IMR-90 (cell line): ENCODE data around the gene ARHGEF10L. TPM values are rescaled to one million over a fixed set of nuclear protein-coding genes. Genes with fewer than 3 reads are reported as not detected.

Experiments used
- ATAC-seq: fragments of 200-7000 bp; cut with Tn5 transposase; 2 replicates; pipeline ENCODE4 v1.9.1; 2020; ENCODE audit warnings: low read depth, mild to moderate bottlenecking, moderate library complexity
- BruUV-seq: library from RNA; stranded (reverse); fragments of 400-500 nt; replicated peaks from 2 replicates; lab custom pipeline; 2021; lab: Mats Ljungman, UMichigan
- CTCF ChIA-PET: fragments of 300-600 bp; formaldehyde crosslinking; extraction: SDS; loops from one replicate; lab custom pipeline; 2021; ENCODE audit warnings: antibody characterized with exemption; lab: Yijun Ruan, JAX
- POLR2A ChIA-PET: fragments of 300-600 bp; sonication (Branson Sonifier 250); formaldehyde crosslinking; loops from one replicate; lab custom pipeline; 2022; ENCODE audit warnings: antibody characterized with exemption; ENCODE audit not compliant: unreplicated experiment; lab: Charles Lee
- DNase-seq: peaks from one replicate; pipeline ENCODE4 v3.0.0; 2013
- H2AFZ ChIP-seq: replicated peaks from 2 replicates; pipeline ENCODE3; 2013; ENCODE audit warnings: low read length, mild to moderate bottlenecking; ENCODE audit not compliant: poor library complexity
- H2AK5ac ChIP-seq: 2 replicates; pipeline ENCODE4 v1.6.1; 2013; ENCODE audit warnings: low read depth, low read length, inconsistent platforms
- H2AK9ac ChIP-seq: replicated peaks from 2 replicates; pipeline ENCODE3; 2013; ENCODE audit warnings: mild to moderate bottlenecking, low read depth, low read length, moderate library complexity; ENCODE audit not compliant: poor library complexity
- H2BK120ac ChIP-seq: 2 replicates; pipeline ENCODE4 v1.6.1; 2013; ENCODE audit warnings: low read depth, low read length, inconsistent platforms
- H2BK15ac ChIP-seq: 3 replicates; pipeline ENCODE4 v1.6.1; 2013; ENCODE audit warnings: low read depth, low read length, inconsistent platforms
- H2BK20ac ChIP-seq: 2 replicates; pipeline ENCODE4 v1.6.1; 2013; ENCODE audit warnings: low read depth, mild to moderate bottlenecking, inconsistent platforms, low read length, moderate library complexity
- H2BK5ac ChIP-seq: 2 replicates; pipeline ENCODE4 v1.6.1; 2013; ENCODE audit warnings: mild to moderate bottlenecking, low read depth, low read length, inconsistent platforms; ENCODE audit not compliant: poor library complexity, severe bottlenecking
- H3K14ac ChIP-seq: replicated peaks from 2 replicates; pipeline ENCODE4 v1.6.1; 2013; ENCODE audit warnings: low read depth, low read length, inconsistent platforms
- H3K18ac ChIP-seq: 2 replicates; pipeline ENCODE4 v1.6.1; 2013; ENCODE audit warnings: low read depth, low read length, control low read depth
- H3K23ac ChIP-seq: 2 replicates; pipeline ENCODE4 v1.6.1; 2013; ENCODE audit warnings: low read depth, low read length, inconsistent platforms
- H3K27ac ChIP-seq: 2 replicates; pipeline ENCODE4 v1.5.1; 2013; ENCODE audit warnings: mild to moderate bottlenecking, control low read depth, low read length; ENCODE audit not compliant: insufficient read depth
- H3K27me3 ChIP-seq: 2 replicates; pipeline ENCODE4 v1.6.1; 2013; ENCODE audit warnings: low read length; ENCODE audit not compliant: control insufficient read depth, insufficient read depth
- H3K36me3 ChIP-seq: 2 replicates; pipeline ENCODE4 v1.6.1; 2013; ENCODE audit warnings: low read length, mixed read lengths; ENCODE audit not compliant: control insufficient read depth, insufficient read depth
- H3K4ac ChIP-seq: 2 replicates; pipeline ENCODE4 v1.6.1; 2013; ENCODE audit warnings: low read depth, low read length, inconsistent platforms
- H3K4me1 ChIP-seq: 2 replicates; pipeline ENCODE4 v1.6.1; 2013; ENCODE audit warnings: low read length, mixed read lengths; ENCODE audit not compliant: control insufficient read depth, insufficient read depth
- H3K4me2 ChIP-seq: 2 replicates; pipeline ENCODE4 v1.6.1; 2013; ENCODE audit warnings: low read depth, mild to moderate bottlenecking, control low read depth, low read length, moderate library complexity
- H3K4me3 ChIP-seq: 2 replicates; pipeline ENCODE4 v1.5.1; 2013; ENCODE audit warnings: low read depth, mild to moderate bottlenecking, control low read depth, low read length, moderate library complexity; ENCODE audit not compliant: insufficient read depth
- H3K56ac ChIP-seq: 2 replicates; pipeline ENCODE4 v1.6.1; 2013; ENCODE audit warnings: low read length, inconsistent platforms; ENCODE audit not compliant: insufficient read depth; ENCODE audit errors: extremely low read depth
- H3K79me1 ChIP-seq, 2 experiments: 2 replicates each; pipeline ENCODE4 v1.6.1; 2013; ENCODE audit warnings: low read length in 2 of 2, inconsistent platforms in 1 of 2, low read depth in 1 of 2
- H3K9ac ChIP-seq: 2 replicates; pipeline ENCODE4 v1.6.1; 2013; ENCODE audit warnings: low read depth, low read length, control low read depth
- H3K9me1 ChIP-seq: 2 replicates; pipeline ENCODE4 v1.6.1; 2013; ENCODE audit warnings: low read length, inconsistent platforms; ENCODE audit not compliant: insufficient read depth
- H3K9me3 ChIP-seq: 2 replicates; pipeline ENCODE4 v1.6.1; 2013; ENCODE audit warnings: low read length; ENCODE audit not compliant: control insufficient read depth, insufficient read depth
- H4K20me1 ChIP-seq: 2 replicates; pipeline ENCODE4 v1.6.1; 2013; ENCODE audit warnings: low read length, inconsistent platforms; ENCODE audit not compliant: insufficient read depth
- H4K5ac ChIP-seq: 2 replicates; pipeline ENCODE4 v1.6.1; 2013; ENCODE audit warnings: mild to moderate bottlenecking, low read depth, low read length, control low read depth
- H4K8ac ChIP-seq, 2 experiments: 2 replicates each; pipeline ENCODE4 v1.6.1; 2013; ENCODE audit warnings: low read depth in 2 of 2, low read length in 2 of 2, control low read depth in 1 of 2, inconsistent platforms in 1 of 2
- H4K91ac ChIP-seq: 2 replicates; pipeline ENCODE4 v1.6.1; 2013; ENCODE audit warnings: low read depth, low read length, inconsistent platforms; ENCODE audit not compliant: insufficient read depth
- BHLHE40 ChIP-seq: fragments of 150-350 bp; IDR thresholded peaks from 2 replicates; pipeline ENCODE4 v1.6.1; 2016; ENCODE audit warnings: mild to moderate bottlenecking, low read depth, low read length
- CEBPB ChIP-seq: IDR thresholded peaks from 2 replicates; pipeline ENCODE4 v1.6.1; 2012; ENCODE audit warnings: low read depth, low read length, improper control_type of control experiment
- CHD1 ChIP-seq: IDR thresholded peaks from 2 replicates; pipeline ENCODE4 v1.6.1; 2012; ENCODE audit warnings: low read depth, low read length, improper control_type of control experiment
- CTCF ChIP-seq: conservative IDR thresholded peaks from 2 replicates; pipeline ENCODE4 v1.5.1; 2012; ENCODE audit warnings: mild to moderate bottlenecking, low read depth, low read length, improper control_type of control experiment
- ELK1 ChIP-seq: fragments of 150-350 bp; IDR thresholded peaks from 2 replicates; pipeline ENCODE4 v1.6.1; 2016; ENCODE audit warnings: low read depth, mild to moderate bottlenecking, low read length, moderate library complexity, borderline replicate concordance
- FOS ChIP-seq: fragments of 150-350 bp; IDR thresholded peaks from 2 replicates; pipeline ENCODE4 v1.6.1; 2016; ENCODE audit warnings: low read depth, low read length
- MAFK ChIP-seq: IDR thresholded peaks from 2 replicates; pipeline ENCODE4 v1.6.1; 2012; ENCODE audit warnings: low read depth, low read length, improper control_type of control experiment
- MAZ ChIP-seq: IDR thresholded peaks from 2 replicates; pipeline ENCODE4 v1.6.1; 2012; ENCODE audit warnings: low read depth, mild to moderate bottlenecking, low read length, improper control_type of control experiment, moderate library complexity, borderline replicate concordance
- MXI1 ChIP-seq: IDR thresholded peaks from 2 replicates; pipeline ENCODE4 v1.6.1; 2012; ENCODE audit warnings: low read depth, mild to moderate bottlenecking, low read length, moderate library complexity, borderline replicate concordance
- NFE2L2 ChIP-seq: fragments of 150-350 bp; IDR thresholded peaks from 2 replicates; pipeline ENCODE4 v1.6.1; 2016; ENCODE audit warnings: low read depth, mild to moderate bottlenecking, low read length
- POLR2A ChIP-seq: IDR thresholded peaks from 2 replicates; pipeline ENCODE4 v1.6.1; 2012; ENCODE audit warnings: mild to moderate bottlenecking, low read depth, low read length
- RAD21 ChIP-seq: IDR thresholded peaks from 2 replicates; pipeline ENCODE4 v1.6.1; 2012; ENCODE audit warnings: low read length, improper control_type of control experiment
- RCOR1 ChIP-seq: IDR thresholded peaks from 2 replicates; pipeline ENCODE4 v1.6.1; 2012; ENCODE audit warnings: mild to moderate bottlenecking, low read length, improper control_type of control experiment; ENCODE audit not compliant: insufficient replicate concordance
- RFX5 ChIP-seq: IDR thresholded peaks from 2 replicates; pipeline ENCODE4 v1.8.0; 2012; ENCODE audit warnings: low read depth, mild to moderate bottlenecking, low read length, moderate library complexity
- SMC3 ChIP-seq: fragments of 150-350 bp; IDR thresholded peaks from 2 replicates; pipeline ENCODE4 v1.6.1; 2016; ENCODE audit warnings: low read depth, mild to moderate bottlenecking, antibody characterized with exemption, low read length, moderate library complexity
- USF2 ChIP-seq: fragments of 150-350 bp; IDR thresholded peaks from 2 replicates; pipeline ENCODE4 v1.6.1; 2017; ENCODE audit warnings: mild to moderate bottlenecking, antibody characterized with exemption, low read length, low read depth
- WGBS, 2 experiments: methylation state at CpG; one replicate each; pipeline versions ENCODE4 v1.1.5 to v1.1.7; 2013; ENCODE audit warnings: missing lambda C conversion rate in 2 of 2; ENCODE audit not compliant: insufficient read length in 1 of 2; ENCODE audit errors: extremely low coverage in 2 of 2; 5-methylcytosine and 5-hydroxymethylcytosine counted together
- dilution Hi-C: fragments of 300-500 bp; cut with HindIII; formaldehyde crosslinking; loops from one replicate; pipeline ENCODE4 v1.14.3; 2018; ENCODE audit warnings: low sequenced_read_pairs; ENCODE audit not compliant: unreplicated experiment
- in situ Hi-C: fragments of 300-500 bp; cut with MboI; formaldehyde crosslinking; loops from 3 replicates; pipeline ENCODE4 v1.14.3; 2019; ENCODE audit warnings: low sequenced_read_pairs, inconsistent platforms, mixed read lengths
- intact Hi-C: fragments of 100-400 bp; cut with micrococcal nuclease; formaldehyde crosslinking; loops from 2 replicates; pipeline ENCODE4 v1.10.0; 2022
- polyA plus RNA-seq, 3 experiments: library from polyadenylated mRNA; depleted of rRNA; stranded (reverse); fragments of >200 nt; gene quantifications; 2 replicates each; pipeline ENCODE4 v1.2.3, GENCODE V29; 2012; ENCODE audit warnings: low replicate concordance in 1 of 3
- total RNA-seq: library from RNA; depleted of rRNA; stranded (reverse); fragments of >200 nt; gene quantifications from 2 replicates; pipeline ENCODE4 v1.2.3, GENCODE V29; 2012

ARHGEF10L gene
- total and polyA plus RNA-seq, 2 of the 4 experiments (the other 2 are of a cell fraction) = 4.8 to 12.4 TPM

- no peak overlapping the region for H3K4ac ChIP-seq
- no peak overlapping the region for H2BK15ac ChIP-seq
- no peak overlapping the region for H3K14ac ChIP-seq
- in situ Hi-C loops (no loop called here), dilution Hi-C loops (no loop called here), intact Hi-C loops (no loop called here)
- WGBS, 2 experiments = no CpG with 5 or more reads among the region's 6 CpGs
- CTCF ChIA-PET = no interaction called here
- ATAC-seq = no peak
- no peaks in the 10 kb centered on the region for H3K79me1 ChIP-seq
- no peak overlapping the region for H2BK5ac ChIP-seq
- no peaks in the 10 kb centered on the region for H3K36me3 ChIP-seq
- H3K27me3 ChIP-seq = peaks cover 12% of the 10 kb centered on the region; the same call in 1 of the 2 replicates
- TF ChIP-seq RCOR1 = no peak
- TF ChIP-seq ELK1 = no peak
- no peak for TF ChIP-seq CTCF
- TF ChIP-seq MAFK = no peak
- TF ChIP-seq CEBPB = no peak
- TF ChIP-seq POLR2A = no peak
- no peak for TF ChIP-seq MAZ
- TF ChIP-seq FOS = no peak
- no peak for TF ChIP-seq NFE2L2
- no peak for TF ChIP-seq RFX5
- no peak for TF ChIP-seq CHD1
- no peak for TF ChIP-seq MXI1
- no peak for TF ChIP-seq BHLHE40
- TF ChIP-seq SMC3 = no peak
- no peak for TF ChIP-seq USF2
- no peak for TF ChIP-seq RAD21
- H3K4me1 ChIP-seq = no peaks in the 10 kb centered on the region
- H3K4me2 ChIP-seq = no peak overlapping the region
- H2AK9ac ChIP-seq = no peak overlapping the region
- no peaks in the 10 kb centered on the region for H4K20me1 ChIP-seq
- no peak for DNase-seq
- H2AFZ ChIP-seq = peak overlapping the region; percentile 38
- no peak overlapping the region for H3K56ac ChIP-seq
- H2BK120ac ChIP-seq = no peak overlapping the region
- H4K91ac ChIP-seq = no peak overlapping the region
- no peaks in the 10 kb centered on the region for H3K9me3 ChIP-seq
- no peak overlapping the region for H2AK5ac ChIP-seq
- no TSS peak for BruUV-seq
- no peak overlapping the region for H3K4me3 ChIP-seq
- H4K8ac ChIP-seq = no peak overlapping the region
- H3K9ac ChIP-seq = no peak overlapping the region
- H4K5ac ChIP-seq = no peak overlapping the region
- H3K9me1 ChIP-seq = no peaks in the 10 kb centered on the region
- POLR2A ChIA-PET = no interaction called here
- H3K18ac ChIP-seq = no peak overlapping the region
- H3K27ac ChIP-seq = no peak overlapping the region
- H2BK20ac ChIP-seq = no peak overlapping the region
- no peak overlapping the region for H3K23ac ChIP-seq
Observed at GRCh38 chr1:17723684-17724083, 184.2 kb downstream of the ARHGEF10L start.
